Esophagus (tissue), 2 donors: ENCODE results near the gene ADD2. TPM values are rescaled to one million over a fixed set of nuclear protein-coding genes. Genes with fewer than 3 reads are reported as not detected.
A peak's percentile ranks its signal among the peaks of the same experiment; 100 is the strongest.

Source experiments
- H3K27ac ChIP-seq, 2 donors: one replicate each; pipeline ENCODE4 v1.5.1; 2013; ENCODE audit warnings: low read depth in 2 of 2, mild to moderate bottlenecking in 2 of 2, inconsistent platforms in 1 of 2, low read length in 1 of 2, moderate library complexity in 1 of 2
- H3K27me3 ChIP-seq, 2 donors: one replicate each; pipeline ENCODE4 v1.6.1; 2013; ENCODE audit warnings: low read length in 2 of 2, control low read depth in 1 of 2, mild to moderate bottlenecking in 1 of 2; ENCODE audit not compliant: insufficient read depth in 2 of 2, control insufficient read depth in 1 of 2
- H3K36me3 ChIP-seq, 2 donors: one replicate each; pipeline ENCODE4 v1.6.1; 2013; ENCODE audit warnings: low read length in 1 of 2; ENCODE audit not compliant: control insufficient read depth in 2 of 2, insufficient read depth in 2 of 2
- H3K4me1 ChIP-seq, 2 donors: one replicate each; pipeline ENCODE4 v1.6.1; 2013; ENCODE audit warnings: low read length in 1 of 2; ENCODE audit not compliant: control insufficient read depth in 2 of 2, insufficient read depth in 2 of 2
- H3K4me3 ChIP-seq, 2 donors: one replicate each; pipeline ENCODE4 v1.5.1; 2013; ENCODE audit warnings: low read length in 2 of 2, mild to moderate bottlenecking in 2 of 2, low read depth in 1 of 2, moderate library complexity in 1 of 2
- H3K9me3 ChIP-seq, 2 donors: one replicate each; pipeline ENCODE4 v1.6.1; 2013; ENCODE audit warnings: mild to moderate bottlenecking in 2 of 2, low read depth in 1 of 2, low read length in 1 of 2, moderate library complexity in 1 of 2; ENCODE audit not compliant: control insufficient read depth in 2 of 2, insufficient read depth in 1 of 2
- WGBS, 2 donors: extraction: QIAGEN DNeasy Blood & Tissue Kit; methylation state at CpG; one replicate each; pipeline ENCODE4 v1.1.7; 2013; 5-methylcytosine and 5-hydroxymethylcytosine counted together
- polyA plus RNA-seq, 2 donors: library from polyadenylated mRNA; stranded (reverse); fragments of 200-250 nt; gene quantifications; one replicate each; pipeline ENCODE4 v1.2.3, GENCODE V29; 2013
- donor health status: healthy with polysubstance abuse.
- donor health status: Bipolar disorder and iron deficiency.

ADD2 gene, protein sequence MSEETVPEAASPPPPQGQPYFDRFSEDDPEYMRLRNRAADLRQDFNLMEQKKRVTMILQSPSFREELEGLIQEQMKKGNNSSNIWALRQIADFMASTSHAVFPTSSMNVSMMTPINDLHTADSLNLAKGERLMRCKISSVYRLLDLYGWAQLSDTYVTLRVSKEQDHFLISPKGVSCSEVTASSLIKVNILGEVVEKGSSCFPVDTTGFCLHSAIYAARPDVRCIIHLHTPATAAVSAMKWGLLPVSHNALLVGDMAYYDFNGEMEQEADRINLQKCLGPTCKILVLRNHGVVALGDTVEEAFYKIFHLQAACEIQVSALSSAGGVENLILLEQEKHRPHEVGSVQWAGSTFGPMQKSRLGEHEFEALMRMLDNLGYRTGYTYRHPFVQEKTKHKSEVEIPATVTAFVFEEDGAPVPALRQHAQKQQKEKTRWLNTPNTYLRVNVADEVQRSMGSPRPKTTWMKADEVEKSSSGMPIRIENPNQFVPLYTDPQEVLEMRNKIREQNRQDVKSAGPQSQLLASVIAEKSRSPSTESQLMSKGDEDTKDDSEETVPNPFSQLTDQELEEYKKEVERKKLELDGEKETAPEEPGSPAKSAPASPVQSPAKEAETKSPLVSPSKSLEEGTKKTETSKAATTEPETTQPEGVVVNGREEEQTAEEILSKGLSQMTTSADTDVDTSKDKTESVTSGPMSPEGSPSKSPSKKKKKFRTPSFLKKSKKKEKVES
- polyA plus RNA-seq: under 1 TPM; 0.09 to 0.12 TPM

DNA sequence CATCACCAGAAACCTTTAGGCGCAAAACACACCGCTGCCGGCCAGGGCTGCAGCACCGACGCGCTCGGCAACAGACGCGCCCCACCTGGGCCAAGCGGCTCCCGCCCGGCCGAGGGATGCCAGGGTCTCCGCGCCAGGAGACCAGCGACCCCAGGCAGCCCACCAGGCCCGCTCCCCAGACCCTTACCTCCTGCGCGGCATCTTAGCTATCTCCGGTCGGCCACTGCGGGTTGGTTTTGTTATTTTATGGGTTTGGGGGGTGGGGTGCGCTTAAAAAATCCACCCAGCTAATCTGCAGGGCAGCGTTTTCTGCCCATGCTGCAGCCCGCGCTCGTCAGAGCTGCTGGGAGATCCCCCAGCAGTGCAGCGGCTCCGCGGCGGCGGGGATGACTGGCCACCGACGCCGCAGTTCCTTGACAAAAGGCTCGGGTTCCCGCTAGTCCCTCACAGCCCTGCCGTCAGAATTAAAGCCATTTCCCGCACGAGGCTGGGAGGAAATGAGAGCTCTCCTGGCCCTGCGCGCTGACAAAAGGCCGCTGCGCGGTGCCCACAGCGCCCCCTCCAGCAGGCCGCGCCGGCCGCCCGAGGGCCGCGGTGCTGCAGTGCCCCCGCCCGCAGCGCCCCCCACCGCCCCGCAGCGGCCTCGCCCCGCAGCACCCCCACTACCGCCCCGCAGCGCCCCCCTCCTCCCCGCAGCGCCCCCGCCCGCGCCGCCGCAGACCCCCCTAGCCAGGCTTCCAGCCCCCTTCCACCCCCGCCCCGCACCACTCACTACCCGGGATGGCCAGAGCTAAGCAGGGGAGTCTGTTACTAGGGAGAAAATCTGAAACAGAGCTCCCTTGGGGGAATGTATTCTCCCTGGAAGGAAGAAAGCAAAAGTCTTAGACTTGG, at the start of gene ADD2:
TSS of gene ADD2 (minus strand) at position 502 of the 891 bp plus-strand sequence. CDS start 61,792 bp downstream, outside the sequence.
- WGBS, 2 donors: 1 to 2% methylated on average over 53 to 67 of the region's 74 CpGs
- no peaks in the 10 kb centered on the region for H3K36me3 ChIP-seq
- peaks cover 4 to 5% of the 10 kb centered on the region in 2 donors for H3K4me1 ChIP-seq
- peaks cover 0 to 15% of the 10 kb centered on the region in 2 donors for H3K27me3 ChIP-seq
- no peaks in the 10 kb centered on the region for H3K9me3 ChIP-seq
- H3K27ac ChIP-seq: no peak within 1 kb of the TSS
- H3K4me3 ChIP-seq: peak within 1 kb of the TSS in 1 of 2 donors; percentile 38

DNA sequence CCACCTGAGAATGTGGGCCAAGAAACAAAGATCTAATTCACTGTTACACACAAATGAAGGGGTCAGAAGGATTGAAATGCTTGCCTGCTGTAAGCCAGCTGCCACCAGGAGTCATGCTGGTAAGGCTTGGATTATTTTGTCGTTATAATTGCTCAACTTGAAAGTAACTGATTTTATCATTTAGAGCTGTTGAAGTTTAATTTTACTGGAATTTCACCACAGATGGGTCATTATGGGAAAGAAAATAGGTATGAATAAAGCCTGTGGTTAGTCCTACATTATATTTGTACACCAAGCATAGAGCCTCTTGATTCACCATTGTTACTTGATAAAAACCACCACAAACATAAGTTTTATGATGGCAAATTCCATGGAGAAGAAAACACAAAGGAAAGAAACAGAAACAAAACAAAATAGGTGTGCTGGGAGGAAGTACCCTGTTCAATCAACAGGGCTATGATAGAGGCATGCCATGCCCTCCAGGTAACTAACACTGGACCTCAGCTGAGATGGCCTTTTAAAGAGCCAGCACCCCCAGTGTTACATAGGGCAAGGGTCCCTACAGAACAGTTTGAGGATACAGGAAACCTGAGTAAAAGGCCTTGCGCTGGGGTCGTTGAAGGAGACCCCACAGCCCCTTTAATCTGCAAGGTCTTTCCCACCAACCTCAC, 49.4 kb upstream of the ADD2 start:
- H3K27ac ChIP-seq: no peak overlapping the region
- no peak overlapping the region for H3K4me3 ChIP-seq
- no peaks in the 10 kb centered on the region for H3K36me3 ChIP-seq
- H3K4me1 ChIP-seq: no peaks in the 10 kb centered on the region
- H3K27me3 ChIP-seq: no peaks in the 10 kb centered on the region
- H3K9me3 ChIP-seq: no peaks in the 10 kb centered on the region
- WGBS, 2 donors: 77 to 84% methylated on average over 3 of the region's 3 CpGs

DNA sequence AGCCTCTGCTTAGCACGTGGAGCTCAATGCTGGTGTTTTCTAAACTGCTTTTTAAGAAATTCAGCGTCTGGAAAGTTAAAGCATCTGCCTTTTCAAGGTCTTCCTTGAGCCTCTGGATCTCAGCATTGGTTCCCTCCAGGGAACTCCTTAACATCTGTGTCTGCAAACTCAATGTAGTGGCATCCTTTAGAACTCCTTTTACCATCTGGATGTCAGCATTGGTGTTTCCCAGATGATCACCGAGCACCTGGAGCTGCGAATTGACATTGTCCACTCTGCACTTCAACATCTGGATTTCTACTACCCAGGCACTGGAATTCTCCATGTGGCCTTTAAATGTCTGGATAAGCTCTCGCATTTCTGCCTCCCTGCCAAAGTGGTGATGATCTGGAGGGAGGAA, 48.7 kb upstream of the ADD2 start:
- no peak overlapping the region for H3K27ac ChIP-seq
- no peaks in the 10 kb centered on the region for H3K27me3 ChIP-seq
- H3K4me3 ChIP-seq: no peak overlapping the region
- WGBS, 2 donors: 81% methylated on average over 5 of the region's 5 CpGs
- H3K9me3 ChIP-seq: no peaks in the 10 kb centered on the region
- H3K4me1 ChIP-seq: no peaks in the 10 kb centered on the region
- H3K36me3 ChIP-seq: no peaks in the 10 kb centered on the region

DNA sequence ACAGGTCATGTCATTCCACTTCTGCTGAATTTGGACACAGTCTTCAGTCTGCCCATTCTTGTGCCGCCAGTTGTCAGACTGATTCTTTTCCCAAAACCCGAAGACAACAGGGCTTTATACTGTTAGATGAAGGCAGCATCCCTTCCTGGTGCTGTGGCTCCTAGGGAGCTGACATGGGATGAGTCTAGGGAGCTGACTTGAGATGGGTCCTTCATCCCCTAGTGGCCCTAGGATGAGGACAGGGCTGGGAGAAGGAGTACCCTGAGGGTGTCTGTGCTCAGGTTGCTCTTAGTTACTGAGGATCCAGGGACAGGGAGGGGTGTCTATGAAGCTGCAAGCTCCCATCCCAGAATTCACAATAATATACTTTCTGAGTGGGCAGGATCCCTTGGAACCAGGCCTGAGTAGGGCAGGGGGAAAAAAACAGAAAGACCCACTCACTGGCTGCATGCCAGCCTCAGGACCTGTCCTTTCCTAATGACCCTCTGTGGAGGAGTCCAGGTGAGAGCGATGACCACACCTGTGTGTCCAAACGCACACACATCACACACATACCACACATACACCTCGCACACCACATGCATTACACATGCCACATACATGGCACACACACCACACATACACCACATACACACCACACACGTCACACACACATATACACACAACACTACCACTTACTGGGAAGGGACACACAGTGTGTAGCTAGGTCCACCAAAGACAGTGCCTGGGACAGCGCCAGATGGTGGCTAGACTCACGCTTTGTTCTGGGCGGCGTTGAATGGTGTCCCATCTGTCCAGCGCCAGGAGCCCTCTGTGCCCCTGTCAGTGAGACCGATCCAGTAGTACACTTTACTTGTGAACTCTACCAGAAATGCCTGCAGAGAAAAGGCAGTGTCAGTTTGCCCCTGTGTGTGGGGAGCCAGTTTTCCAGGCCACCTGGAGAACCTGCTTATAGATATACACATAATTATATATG, 41.3 kb upstream of the ADD2 start:
- WGBS, 2 donors: 90 to 93% methylated on average over 12 of the region's 12 CpGs
- no peaks in the 10 kb centered on the region for H3K9me3 ChIP-seq
- H3K4me1 ChIP-seq: no peaks in the 10 kb centered on the region
- no peak overlapping the region for H3K27ac ChIP-seq
- H3K4me3 ChIP-seq: no peak overlapping the region
- no peaks in the 10 kb centered on the region for H3K27me3 ChIP-seq
- H3K36me3 ChIP-seq: no peaks in the 10 kb centered on the region

DNA sequence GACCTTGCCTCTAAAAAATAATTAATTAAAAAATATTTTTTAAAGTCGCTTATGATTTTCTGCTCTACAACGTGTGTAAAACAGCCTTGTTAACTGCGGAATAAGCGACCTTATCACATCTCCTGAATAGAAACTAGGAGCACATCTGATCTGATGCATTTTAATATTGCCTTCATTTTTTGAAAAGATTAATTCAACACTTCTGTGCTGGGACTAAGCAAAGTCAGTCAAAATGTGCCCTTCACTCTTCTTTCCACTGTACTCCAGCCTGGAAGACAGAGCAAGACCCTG, 39.8 kb upstream of the ADD2 start:
- H3K27me3 ChIP-seq: no peaks in the 10 kb centered on the region
- H3K4me3 ChIP-seq: no peak overlapping the region
- 81 to 89% methylated on average over 4 of the region's 4 CpGs for WGBS, 2 donors
- no peaks in the 10 kb centered on the region for H3K36me3 ChIP-seq
- H3K27ac ChIP-seq: no peak overlapping the region
- H3K9me3 ChIP-seq: no peaks in the 10 kb centered on the region
- H3K4me1 ChIP-seq: no peaks in the 10 kb centered on the region

DNA sequence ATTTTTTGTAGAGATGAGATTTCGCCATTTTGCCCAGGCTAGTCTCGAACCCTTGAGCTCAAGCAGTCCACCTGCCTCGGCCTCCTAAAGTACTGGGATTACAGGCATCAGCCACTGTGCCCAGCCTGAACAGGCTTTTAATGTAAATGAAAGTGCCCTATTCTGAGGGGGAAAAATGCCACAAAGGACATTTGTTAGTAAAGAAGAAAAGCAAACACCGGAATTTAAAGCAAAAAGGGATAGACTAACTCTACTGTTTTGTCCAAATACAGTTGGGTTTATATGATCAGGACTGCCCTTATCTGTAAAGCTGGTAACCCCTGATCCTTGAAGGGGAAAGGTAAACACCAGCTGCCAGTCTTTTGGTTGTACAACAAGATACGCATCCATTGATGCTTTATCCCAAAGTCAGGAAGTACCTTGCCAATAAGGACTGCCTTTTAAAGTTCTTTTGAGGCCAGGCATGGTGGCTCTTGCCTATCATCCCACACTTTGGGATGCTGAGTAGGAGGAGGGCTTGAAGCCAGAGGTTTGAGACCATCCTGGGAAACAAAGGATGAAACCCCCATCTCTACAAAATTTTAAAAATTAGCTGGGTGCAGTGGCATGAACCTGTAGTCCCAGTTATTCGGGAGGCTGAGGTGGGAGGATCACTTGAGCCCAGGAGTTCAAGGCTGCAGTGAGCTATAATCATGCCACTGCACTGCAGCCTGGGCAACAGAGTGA, 39.3 kb upstream of the ADD2 start:
- 73 to 76% methylated on average over 6 of the region's 6 CpGs for WGBS, 2 donors
- Histone ChIP-seq H3K27ac (no peak overlapping the region), H3K27me3 (no peaks in the 10 kb centered on the region), H3K4me3 (no peak overlapping the region), H3K9me3 (no peaks in the 10 kb centered on the region), H3K36me3 (no peaks in the 10 kb centered on the region), H3K4me1 (no peaks in the 10 kb centered on the region)

DNA sequence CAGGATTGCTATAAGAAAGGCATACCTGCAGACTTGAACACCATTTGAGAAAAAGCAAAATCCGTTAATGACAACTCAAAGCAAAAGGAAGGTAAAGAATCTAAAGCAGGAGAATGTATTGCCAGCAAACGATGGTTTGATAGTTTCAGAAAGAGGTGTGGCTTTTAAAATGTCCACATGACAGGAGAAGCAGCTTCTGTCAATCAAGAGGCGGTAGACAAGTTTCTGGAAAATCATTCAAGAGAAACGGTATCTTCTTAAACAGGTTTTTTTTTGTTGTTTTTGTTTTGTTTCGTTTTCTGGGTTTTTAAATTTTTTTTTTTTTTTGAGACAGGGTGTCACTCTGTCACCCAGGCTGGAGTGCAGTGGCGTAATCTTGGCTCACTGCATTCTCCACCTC, 38.6 kb upstream of the ADD2 start:
- H3K4me1 ChIP-seq: no peaks in the 10 kb centered on the region
- no peak overlapping the region for H3K4me3 ChIP-seq
- no peaks in the 10 kb centered on the region for H3K36me3 ChIP-seq
- 59 to 62% methylated on average over 6 of the region's 6 CpGs for WGBS, 2 donors
- H3K27me3 ChIP-seq: no peaks in the 10 kb centered on the region
- H3K27ac ChIP-seq: no peak overlapping the region
- no peaks in the 10 kb centered on the region for H3K9me3 ChIP-seq

DNA sequence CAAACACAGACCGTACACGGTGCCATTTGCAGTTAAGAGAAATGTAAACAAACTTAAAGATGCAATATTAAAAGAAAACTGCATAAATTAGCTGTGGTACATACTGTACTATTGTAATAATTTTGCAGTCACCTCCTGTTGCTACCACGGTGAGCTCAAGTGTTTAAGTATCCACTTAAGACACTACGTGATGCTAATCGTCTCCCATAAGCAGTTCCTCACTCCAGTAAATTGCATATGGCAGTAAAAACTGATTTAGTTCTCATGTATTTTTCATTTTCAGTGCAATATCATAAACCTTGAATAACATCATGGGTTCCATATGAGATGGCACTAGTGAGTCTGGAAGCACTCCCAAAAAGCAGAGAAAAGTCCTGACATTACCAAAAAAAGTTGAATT, 38.0 kb upstream of the ADD2 start:
- WGBS, 2 donors: 67 to 70% methylated on average over 5 of the region's 5 CpGs
- Histone ChIP-seq H3K27ac (no peak overlapping the region), H3K36me3 (no peaks in the 10 kb centered on the region), H3K9me3 (no peaks in the 10 kb centered on the region), H3K4me1 (no peaks in the 10 kb centered on the region), H3K27me3 (no peaks in the 10 kb centered on the region), H3K4me3 (no peak overlapping the region)
